H9 (cell line): ENCODE measurements around the gene NTNG2. TPM values are rescaled to one million over a fixed set of nuclear protein-coding genes. Genes with fewer than 3 reads are reported as not detected.

Experiments
- DNase-seq: peaks from one replicate; pipeline ENCODE4 v3.0.0-alpha.2; 2017
- H2AFZ ChIP-seq: one replicate; pipeline ENCODE4 v1.6.1; 2013; ENCODE audit warnings: mild to moderate bottlenecking, low read length, control low read depth, moderate library complexity
- H2AK5ac ChIP-seq: 2 replicates; pipeline ENCODE4 v1.6.1; 2013; ENCODE audit warnings: low read length, control low read depth, mixed read lengths; ENCODE audit not compliant: insufficient read length
- H2BK120ac ChIP-seq: one replicate; pipeline ENCODE4 v1.6.1; 2013; ENCODE audit warnings: low read depth, mild to moderate bottlenecking, low read length, control low read depth, inconsistent platforms; ENCODE audit not compliant: poor library complexity, severe bottlenecking
- H2BK12ac ChIP-seq: 2 replicates; pipeline ENCODE4 v1.6.1; 2013; ENCODE audit warnings: low read length, control low read depth, mixed read lengths, low read depth; ENCODE audit not compliant: insufficient read length
- H2BK15ac ChIP-seq: 2 replicates; pipeline ENCODE4 v1.6.1; 2013; ENCODE audit warnings: low read depth, low read length, control low read depth
- H2BK20ac ChIP-seq: one replicate; pipeline ENCODE4 v1.6.1; 2013; ENCODE audit warnings: low read depth, mild to moderate bottlenecking, low read length, control low read depth, inconsistent platforms; ENCODE audit not compliant: poor library complexity, severe bottlenecking
- H2BK5ac ChIP-seq: 2 replicates; pipeline ENCODE4 v1.6.1; 2013; ENCODE audit warnings: low read length, control low read depth, mixed read lengths; ENCODE audit not compliant: insufficient read length
- H3K14ac ChIP-seq: 2 replicates; pipeline ENCODE4 v1.6.1; 2013; ENCODE audit warnings: low read length, control low read depth; ENCODE audit not compliant: insufficient read depth
- H3K18ac ChIP-seq: 2 replicates; pipeline ENCODE4 v1.6.1; 2013; ENCODE audit warnings: low read depth, mild to moderate bottlenecking, mixed read lengths, low read length, control low read depth; ENCODE audit not compliant: insufficient read length
- H3K23ac ChIP-seq: 2 replicates; pipeline ENCODE4 v1.6.1; 2013; ENCODE audit warnings: low read length, control low read depth, mixed read lengths, low read depth; ENCODE audit not compliant: insufficient read length
- H3K23me2 ChIP-seq: 2 replicates; pipeline ENCODE4 v1.6.1; 2013; ENCODE audit warnings: low read depth, mild to moderate bottlenecking, mixed read lengths, low read length, control low read depth; ENCODE audit not compliant: insufficient read length, poor library complexity, severe bottlenecking
- H3K27ac ChIP-seq: 2 replicates; pipeline ENCODE4 v1.5.1; 2013; ENCODE audit warnings: low read length, control low read depth, mixed read lengths, low read depth; ENCODE audit not compliant: insufficient read length
- H3K27me3 ChIP-seq: 2 replicates; pipeline ENCODE4 v1.6.1; 2013; ENCODE audit warnings: low read length, control low read depth, inconsistent platforms; ENCODE audit not compliant: insufficient read depth
- H3K4ac ChIP-seq: 2 replicates; pipeline ENCODE4 v1.6.1; 2013; ENCODE audit warnings: low read depth, mild to moderate bottlenecking, control low read depth, inconsistent platforms, low read length, moderate library complexity
- H3K4me1 ChIP-seq: 2 replicates; pipeline ENCODE4 v1.6.1; 2013; ENCODE audit warnings: low read length, control low read depth, inconsistent platforms; ENCODE audit not compliant: insufficient read depth
- H3K4me2 ChIP-seq: 2 replicates; pipeline ENCODE4 v1.6.1; 2013; ENCODE audit warnings: low read length, control low read depth, mixed read lengths; ENCODE audit not compliant: insufficient read length, insufficient read depth
- H3K56ac ChIP-seq: 2 replicates; pipeline ENCODE4 v1.6.1; 2013; ENCODE audit warnings: low read depth, mild to moderate bottlenecking, mixed read lengths, low read length, control low read depth; ENCODE audit not compliant: insufficient read length
- H3K79me1 ChIP-seq: 2 replicates; pipeline ENCODE4 v1.6.1; 2013; ENCODE audit warnings: low read depth, mild to moderate bottlenecking, moderate library complexity, low read length, control low read depth, inconsistent platforms; ENCODE audit not compliant: insufficient read depth, poor library complexity, severe bottlenecking
- H3K79me2 ChIP-seq: 2 replicates; pipeline ENCODE4 v1.6.1; 2013; ENCODE audit warnings: low read length, control low read depth, inconsistent platforms; ENCODE audit not compliant: insufficient read depth
- H3K9ac ChIP-seq: 2 replicates; pipeline ENCODE4 v1.6.1; 2013; ENCODE audit warnings: low read length, control low read depth, mixed read lengths; ENCODE audit not compliant: insufficient read length; ENCODE audit errors: extremely low read depth
- H3K9me3 ChIP-seq: one replicate; pipeline ENCODE4 v1.6.1; 2013; ENCODE audit warnings: low read depth, low read length, inconsistent platforms; ENCODE audit not compliant: control insufficient read depth
- H3T11ph ChIP-seq: one replicate; pipeline ENCODE4 v1.6.1; 2013; ENCODE audit warnings: mild to moderate bottlenecking, low read length, control low read depth, inconsistent platforms
- H4K20me1 ChIP-seq: one replicate; pipeline ENCODE4 v1.6.1; 2013; ENCODE audit not compliant: control insufficient read depth, insufficient read length, insufficient read depth
- H4K5ac ChIP-seq: 2 replicates; pipeline ENCODE4 v1.6.1; 2013; ENCODE audit warnings: low read depth, mild to moderate bottlenecking, mixed read lengths, low read length, control low read depth; ENCODE audit not compliant: insufficient read length
- H4K8ac ChIP-seq: replicated peaks from 2 replicates; pipeline ENCODE4 v1.6.1; 2013; ENCODE audit warnings: low read length, control low read depth, mixed read lengths, low read depth; ENCODE audit not compliant: insufficient read length
- H4K91ac ChIP-seq: 2 replicates; pipeline ENCODE4 v1.6.1; 2013; ENCODE audit warnings: low read depth, mild to moderate bottlenecking, moderate library complexity, mixed read lengths, low read length, control low read depth; ENCODE audit not compliant: insufficient read length
- H3K27ac Mint-ChIP-seq, 3 experiments: 2 replicates in 2 of 3; 3 replicates in 1 of 3; pipeline ENCODE4 v1.8.0; 2020 to 2021; ENCODE audit warnings: mixed read lengths in 3 of 3, mild to moderate bottlenecking in 1 of 3, moderate library complexity in 1 of 3
- H3K27me3 Mint-ChIP-seq: 2 replicates; pipeline ENCODE4 v1.8.0; 2021; ENCODE audit warnings: low read depth, mild to moderate bottlenecking, moderate library complexity, mixed read lengths
- H3K36me3 Mint-ChIP-seq, 3 experiments: 2 replicates in 2 of 3; 3 replicates in 1 of 3; pipeline ENCODE4 v1.8.0; 2020 to 2021; ENCODE audit warnings: low read depth in 3 of 3, mixed read lengths in 3 of 3; ENCODE audit not compliant: insufficient read depth in 1 of 3
- H3K4me1 Mint-ChIP-seq, 2 experiments: 2 replicates each; pipeline ENCODE4 v1.8.0; 2020; ENCODE audit warnings: mixed read lengths in 2 of 2
- H3K4me3 Mint-ChIP-seq, 2 experiments: 2 replicates in 1 of 2; 3 replicates in 1 of 2; pipeline ENCODE4 v1.8.0; 2020 to 2021; ENCODE audit warnings: mild to moderate bottlenecking in 2 of 2, mixed read lengths in 2 of 2, moderate library complexity in 1 of 2
- H3K9me3 Mint-ChIP-seq, 2 experiments: 2 replicates in 1 of 2; 3 replicates in 1 of 2; pipeline ENCODE4 v1.8.0; 2020; ENCODE audit warnings: mild to moderate bottlenecking in 2 of 2, mixed read lengths in 2 of 2, moderate library complexity in 1 of 2
- CTCF ChIP-seq: fragments of 200-600 bp; sonication (generic); conservative IDR thresholded peaks from 3 replicates; pipeline ENCODE4 v1.8.0; 2021; ENCODE audit warnings: antibody characterized with exemption, mild to moderate bottlenecking
- WGBS: extraction: QIAGEN DNeasy Blood & Tissue Kit; methylation state at CpG from one replicate; pipeline ENCODE4 v1.1.7; 2013; ENCODE audit warnings: missing lambda C conversion rate, low lambda C conversion rate, mixed read lengths; ENCODE audit not compliant: insufficient read length; ENCODE audit errors: extremely low coverage; 5-methylcytosine and 5-hydroxymethylcytosine counted together
- total RNA-seq: library from RNA; stranded (reverse); gene quantifications from 2 replicates; pipeline ENCODE4 v1.2.1, GENCODE V29; 2021

The NTNG2 gene
- total RNA-seq, 1 experiment from 2014 or later: 0.52 TPM

- Histone ChIP-seq H2BK15ac (no peak overlapping the region), H3K79me1 (no peaks in the 10 kb centered on the region), H3K27me3 (peaks cover 14% of the 10 kb centered on the region; the same call in 1 of the 2 replicates), H3K56ac (no peak overlapping the region), H2BK12ac (no peak overlapping the region), H4K5ac (no peak overlapping the region), H3K23ac (no peak overlapping the region), H3K23me2 (peaks cover 10% of the 10 kb centered on the region), H2BK5ac (no peak overlapping the region), H4K91ac (no peak overlapping the region), H4K8ac (no peak overlapping the region), H2AFZ (no peak overlapping the region), H2AK5ac (no peak overlapping the region), H3K9ac (no peak overlapping the region), H3K18ac (no peak overlapping the region), H3K4me1 (peaks cover 5% of the 10 kb centered on the region; the same call in 1 of the 2 replicates), H3K79me2 (no peaks in the 10 kb centered on the region), H3K4ac (no peak overlapping the region), H2BK120ac (no peak overlapping the region), H3K27ac (no peak overlapping the region), H3K4me2 (no peak overlapping the region), H2BK20ac (no peak overlapping the region), H3K9me3 (no peaks in the 10 kb centered on the region), H3K14ac (no peak overlapping the region), H3T11ph (no peak overlapping the region), H4K20me1 (no peaks in the 10 kb centered on the region)
- Mint-ChIP-seq H3K27ac (no peak overlapping the region), H3K36me3 (no peaks in the 10 kb centered on the region), H3K4me1 (peaks cover 42 to 62% of the 10 kb centered on the region in 2 experiments), H3K4me3 (no peak overlapping the region), H3K9me3 (no peaks in the 10 kb centered on the region), H3K27me3 (peaks cover 31% of the 10 kb centered on the region)
- WGBS: no CpG with 5 or more reads among the region's 9 CpGs
- TF ChIP-seq CTCF: no peak
- DNase-seq: no peak
Measured at GRCh38 chr9:132183134-132183533, 21.3 kb downstream of the NTNG2 start.
